H1 (cell line): ENCODE measurements around the gene SEMA4D. TPM values are rescaled to one million over a fixed set of nuclear protein-coding genes. Genes with fewer than 3 reads are reported as not detected.

Experiments
- CTCF ChIA-PET: fragments of 300-600 bp; sonication (Branson Sonifier 250); formaldehyde crosslinking; loops from one replicate; lab custom pipeline; 2021; ENCODE audit not compliant: partially characterized antibody; lab: Charles Lee
- POLR2A ChIA-PET: fragments of 300-600 bp; sonication (Branson Sonifier 250); formaldehyde crosslinking; loops from one replicate; lab custom pipeline; 2021; ENCODE audit warnings: inconsistent platforms; ENCODE audit not compliant: partially characterized antibody; lab: Charles Lee
- DNase-seq, 2 experiments: peaks; one replicate each; pipeline versions ENCODE4 v3.0.0 to v3.0.0-alpha.2; 2010 to 2022; ENCODE audit warnings: low spot score in 2 of 2, low read depth in 1 of 2, mixed read lengths in 1 of 2
- FAIRE-seq: peaks from 2 replicates; lab custom pipeline; 2011; peaks lifted over from hg19 to GRCh38; lab: Jason Lieb, UNC
- H2AFZ ChIP-seq: 2 replicates; pipeline ENCODE4 v1.8.1; 2012; ENCODE audit warnings: low read length, inconsistent platforms
- H2AK5ac ChIP-seq: 2 replicates; pipeline ENCODE4 v1.6.1; 2013; ENCODE audit warnings: low read depth, low read length
- H2BK120ac ChIP-seq: replicated peaks from 2 replicates; pipeline ENCODE3; 2013; ENCODE audit warnings: low read depth, low read length, inconsistent platforms
- H2BK12ac ChIP-seq: 2 replicates; pipeline ENCODE4 v1.6.1; 2013; ENCODE audit warnings: low read depth, low read length
- H2BK15ac ChIP-seq: 2 replicates; pipeline ENCODE4 v1.6.1; 2013; ENCODE audit warnings: low read length
- H2BK20ac ChIP-seq: 2 replicates; pipeline ENCODE4 v1.6.1; 2013; ENCODE audit warnings: low read length
- H2BK5ac ChIP-seq: 2 replicates; pipeline ENCODE4 v1.6.1; 2013; ENCODE audit warnings: low read depth, low read length
- H3K14ac ChIP-seq: 2 replicates; pipeline ENCODE4 v1.6.1; 2013; ENCODE audit warnings: inconsistent platforms; ENCODE audit not compliant: insufficient read length
- H3K18ac ChIP-seq: 2 replicates; pipeline ENCODE4 v1.6.1; 2013; ENCODE audit warnings: low read length; ENCODE audit errors: extremely low read depth
- H3K23ac ChIP-seq: 2 replicates; pipeline ENCODE4 v1.6.1; 2013; ENCODE audit warnings: inconsistent platforms; ENCODE audit not compliant: insufficient read length
- H3K23me2 ChIP-seq: 2 replicates; pipeline ENCODE4 v1.6.1; 2013; ENCODE audit warnings: low read depth, low read length
- H3K27ac ChIP-seq: 2 replicates; pipeline ENCODE4 v1.6.1; 2011; ENCODE audit warnings: low read depth, low read length, inconsistent platforms
- H3K27me3 ChIP-seq, 4 experiments: replicated peaks in 1 of 4; 1 replicate in 1 of 4; 2 replicates in 3 of 4; pipeline versions ENCODE4 v1.6.1 to v1.8.1; 2011 to 2013; ENCODE audit warnings: low read length in 3 of 4, mild to moderate bottlenecking in 3 of 4, inconsistent platforms in 2 of 4, mixed read lengths in 2 of 4, moderate library complexity in 1 of 4; ENCODE audit not compliant: control insufficient read depth in 3 of 4, insufficient read depth in 3 of 4; ENCODE audit errors: extremely low read depth in 1 of 4
- H3K36me3 ChIP-seq, 4 experiments: 2 replicates each; pipeline versions ENCODE4 v1.6.1 to v1.8.1; 2011 to 2013; ENCODE audit warnings: mild to moderate bottlenecking in 4 of 4, low read length in 3 of 4, moderate library complexity in 2 of 4, control low read depth in 1 of 4, inconsistent platforms in 1 of 4; ENCODE audit not compliant: insufficient read depth in 4 of 4, control insufficient read depth in 2 of 4
- H3K4ac ChIP-seq: replicated peaks from 2 replicates; pipeline ENCODE3; 2013; ENCODE audit warnings: low read length, low read depth, mixed read lengths, inconsistent platforms; ENCODE audit not compliant: insufficient read length
- H3K4me1 ChIP-seq, 4 experiments: replicated peaks in 1 of 4; 1 replicate in 1 of 4; 2 replicates in 3 of 4; pipeline versions ENCODE4 v1.6.1 to v1.8.1; 2011 to 2013; ENCODE audit warnings: low read length in 3 of 4, inconsistent platforms in 2 of 4, mixed read lengths in 1 of 4; ENCODE audit not compliant: insufficient read depth in 4 of 4, control insufficient read depth in 3 of 4
- H3K4me2 ChIP-seq, 2 experiments: 2 replicates each; pipeline versions ENCODE4 v1.6.1 to v1.8.1; 2011 to 2013; ENCODE audit warnings: low read depth in 2 of 2, low read length in 2 of 2, control low read depth in 1 of 2, inconsistent platforms in 1 of 2, mild to moderate bottlenecking in 1 of 2; ENCODE audit not compliant: insufficient read depth in 1 of 2
- H3K4me3 ChIP-seq, 4 experiments: fragments of 200-600, 300-600 bp in 1 of 4; sonication (generic), shearing (Covaris generic), sonication (Bioruptor Twin) in 1 of 4; 2 replicates each; pipeline versions ENCODE4 v1.5.1 to v1.8.1; 2011 to 2016; ENCODE audit warnings: low read length in 4 of 4, low read depth in 3 of 4, control low read depth in 2 of 4, inconsistent platforms in 2 of 4, mild to moderate bottlenecking in 2 of 4, mixed read lengths in 1 of 4, moderate library complexity in 1 of 4; ENCODE audit not compliant: insufficient read depth in 2 of 4; ENCODE audit errors: extremely low read depth in 1 of 4
- H3K56ac ChIP-seq: replicated peaks from 2 replicates; pipeline ENCODE3; 2013; ENCODE audit warnings: low read depth, mild to moderate bottlenecking, mixed read lengths, low read length, inconsistent platforms; ENCODE audit not compliant: insufficient read length
- H3K79me1 ChIP-seq: 2 replicates; pipeline ENCODE4 v1.6.1; 2013; ENCODE audit warnings: low read depth, low read length, control low read depth
- H3K79me2 ChIP-seq, 2 experiments: 2 replicates each; pipeline versions ENCODE4 v1.6.1 to v1.8.1; 2012 to 2013; ENCODE audit warnings: low read length in 2 of 2, mild to moderate bottlenecking in 2 of 2, inconsistent platforms in 1 of 2; ENCODE audit not compliant: insufficient read depth in 2 of 2, control insufficient read depth in 1 of 2
- H3K9ac ChIP-seq, 4 experiments: replicated peaks in 1 of 4; 1 replicate in 1 of 4; 2 replicates in 3 of 4; pipeline versions ENCODE4 v1.6.1 to v1.8.1; 2011 to 2013; ENCODE audit warnings: low read depth in 3 of 4, low read length in 3 of 4, control low read depth in 2 of 4, mild to moderate bottlenecking in 2 of 4, moderate library complexity in 2 of 4, inconsistent platforms in 1 of 4; ENCODE audit errors: extremely low read depth in 1 of 4
- H3K9me3 ChIP-seq, 2 experiments: 2 replicates each; pipeline versions ENCODE4 v1.6.1 to v1.8.1; 2012 to 2013; ENCODE audit warnings: mild to moderate bottlenecking in 2 of 2, moderate library complexity in 2 of 2, control low read depth in 1 of 2, inconsistent platforms in 1 of 2, low read depth in 1 of 2, low read length in 1 of 2, mixed read lengths in 1 of 2; ENCODE audit not compliant: insufficient read depth in 2 of 2
- H4K20me1 ChIP-seq, 2 experiments: replicated peaks in 1 of 2; 2 replicates each; pipeline versions ENCODE3 to v1.8.1; 2011 to 2013; ENCODE audit warnings: inconsistent platforms in 2 of 2, low read length in 2 of 2, mild to moderate bottlenecking in 1 of 2; ENCODE audit not compliant: insufficient read depth in 2 of 2, control insufficient read depth in 1 of 2
- H4K5ac ChIP-seq: 2 replicates; pipeline ENCODE4 v1.6.1; 2013; ENCODE audit warnings: low read length, low read depth, mixed read lengths, inconsistent platforms; ENCODE audit not compliant: insufficient read length
- H4K8ac ChIP-seq: 2 replicates; pipeline ENCODE4 v1.8.0; 2013; ENCODE audit warnings: mild to moderate bottlenecking, moderate library complexity, low read length, inconsistent platforms; ENCODE audit not compliant: insufficient read depth; ENCODE audit errors: extremely low read depth
- H4K91ac ChIP-seq: replicated peaks from 2 replicates; pipeline ENCODE3; 2013; ENCODE audit warnings: low read length, mixed read lengths, inconsistent platforms; ENCODE audit not compliant: insufficient read length
- POLR2AphosphoS5 ChIP-seq: IDR thresholded peaks from 2 replicates; pipeline ENCODE4 v1.6.1; 2011; ENCODE audit warnings: low read depth, low read length
- SIX5 ChIP-seq: IDR thresholded peaks from 2 replicates; pipeline ENCODE4 v1.6.1; 2011; ENCODE audit warnings: mild to moderate bottlenecking, low read depth, low read length
- WGBS, 2 experiments: shearing (Covaris generic) in 1 of 2; methylation state at CpG; one replicate each; pipeline versions ENCODE4 v1.1.6 to v1.1.7; 2013 to 2015; ENCODE audit warnings: low lambda C conversion rate in 2 of 2, mixed read lengths in 2 of 2, inconsistent platforms in 1 of 2, low coverage in 1 of 2, missing lambda C conversion rate in 1 of 2; ENCODE audit not compliant: insufficient replicate concordance in 2 of 2, insufficient coverage in 1 of 2, insufficient read length in 1 of 2; ENCODE audit errors: extremely low coverage in 1 of 2, missing lambda C conversion rate in 1 of 2; 5-methylcytosine and 5-hydroxymethylcytosine counted together
- polyA plus RNA-seq, 7 experiments: library from polyadenylated mRNA; depleted of rRNA in 3 of 7; stranded (reverse) in 5 of 7; unstranded in 2 of 7; fragments of >200 nt in 5 of 7; fragments of 200-250 nt in 2 of 7; gene quantifications; 1 replicate in 5 of 7; 2 replicates in 1 of 7; 4 replicates in 1 of 7; pipeline versions ENCODE4 v1.2.1 to v1.2.3, GENCODE V29; 2011 to 2013; ENCODE audit warnings: missing spikeins in 2 of 7, mixed read lengths in 2 of 7
- total RNA-seq: library from RNA; stranded (reverse); fragmentation: NEBNext Ultra II Directional; extraction: Animal tissue kit (Norgen Biotek cat#: 25700); gene quantifications from 2 replicates; pipeline ENCODE4 v1.2.1, GENCODE V29; 2021

Gene SEMA4D
- total and polyA plus RNA-seq, 2 of the 8 experiments (the other 6 are each of a cell fraction or from before 2014, with no cell fraction given) = 21.0 to 70.4 TPM

- no peaks in the 10 kb centered on the region for H3K9me3 ChIP-seq
- CTCF ChIA-PET = interaction anchor here (1.2 to 4.3 kb wide), 4 partner anchors 11 to 113 kb away, joined by 3 to 18 read pairs (median 4); no protein-coding TSS in a partner anchor
- no peak overlapping the region for H2BK20ac ChIP-seq
- H3K9ac ChIP-seq = no peak overlapping the region
- WGBS, 2 experiments = 83% methylated on average over 13 of the region's 13 CpGs; no CpG with 5 or more reads in 1 of the 2 experiments
- H2BK120ac ChIP-seq = no peak overlapping the region
- H3K18ac ChIP-seq = no peak overlapping the region
- no peak overlapping the region for H2AK5ac ChIP-seq
- H3K27ac ChIP-seq = no peak overlapping the region
- H4K8ac ChIP-seq = no peak overlapping the region
- H3K4ac ChIP-seq = no peak overlapping the region
- H3K4me3 ChIP-seq = no peak overlapping the region
- H3K4me2 ChIP-seq = no peak overlapping the region; a peak in 1 of 4 replicates
- H3K23ac ChIP-seq = no peak overlapping the region
- H3K79me2 ChIP-seq = peaks cover 11 to 96% of the 10 kb centered on the region in 2 experiments
- H4K20me1 ChIP-seq = peaks cover 3 to 7% of the 10 kb centered on the region in 2 experiments
- POLR2A ChIA-PET = interaction anchor here (0.6 kb wide), 1 partner anchor 644 kb away, joined by 3 read pairs; no protein-coding TSS in a partner anchor
- DNase-seq (no peak), FAIRE-seq (no peak)
- H2BK15ac ChIP-seq = no peak overlapping the region
- no peak overlapping the region for H3K56ac ChIP-seq
- no peak overlapping the region for H4K91ac ChIP-seq
- no peak overlapping the region for H4K5ac ChIP-seq
- no peak overlapping the region for H2BK12ac ChIP-seq
- peaks cover 3 to 33% (median 13%) of the 10 kb centered on the region in 4 experiments; a peak in 6 of 7 replicates for H3K4me1 ChIP-seq
- no peaks in the 10 kb centered on the region for H3K27me3 ChIP-seq
- no peaks in the 10 kb centered on the region for H3K36me3 ChIP-seq
- no peak overlapping the region for H2AFZ ChIP-seq
- H3K14ac ChIP-seq = no peak overlapping the region
- H3K79me1 ChIP-seq = peaks cover 18% of the 10 kb centered on the region
- H3K23me2 ChIP-seq = peaks cover under 1% of the 10 kb centered on the region; the same call in 1 of the 2 replicates
- no peak overlapping the region for H2BK5ac ChIP-seq
- TF ChIP-seq SIX5 = no peak
- TF ChIP-seq POLR2AphosphoS5 = no peak
These were observed 8.1 kb downstream of the SEMA4D start for GRCh38 chr9:89489548-89490530.
